HEK293 (cell line): ENCODE measurements around the gene GPATCH11.

ENCODE experiments used
- SETDB1 ChIP-seq: IDR thresholded peaks from one replicate; pipeline ENCODE4 v1.6.1; 2017; ENCODE audit warnings: mild to moderate bottlenecking, low read length, moderate library complexity, mixed read lengths; ENCODE audit not compliant: insufficient read length
- TCF7L2 ChIP-seq: IDR thresholded peaks from 2 replicates; pipeline ENCODE4 v1.6.1; 2011; ENCODE audit warnings: low read depth, mild to moderate bottlenecking, inconsistent platforms, low read length, moderate library complexity, borderline replicate concordance
- ZBTB20 ChIP-seq: fragments of 450-650 bp; formaldehyde crosslinking; IDR thresholded peaks from 2 replicates; pipeline ENCODE4 v1.5.1; 2016; ENCODE audit warnings: missing biosample characterization, missing genetic modification characterization
- ZNF292 ChIP-seq: fragments of 450-650 bp; formaldehyde crosslinking; IDR thresholded peaks from 2 replicates; pipeline ENCODE4 v1.5.1; 2016; ENCODE audit warnings: low read depth, missing biosample characterization, missing genetic modification characterization, borderline replicate concordance
- ZNF394 ChIP-seq: fragments of 450-650 bp; formaldehyde crosslinking; IDR thresholded peaks from 2 replicates; pipeline ENCODE4 v1.5.1; 2016; ENCODE audit warnings: missing biosample characterization, missing genetic modification characterization, mild to moderate bottlenecking, moderate library complexity, borderline replicate concordance
- ZNF423 ChIP-seq: fragments of 450-650 bp; formaldehyde crosslinking; IDR thresholded peaks from 2 replicates; pipeline ENCODE4 v1.5.1; 2016; ENCODE audit warnings: missing biosample characterization, missing genetic modification characterization

- TF ChIP-seq ZBTB20 (tag by site-specific recombination) (no peak), SETDB1 (no peak), ZNF292 (tag by site-specific recombination) (no peak), ZNF394 (tag by site-specific recombination) (no peak), ZNF423 (tag by site-specific recombination) (no peak), TCF7L2 (no peak)
Measured at GRCh38 chr2:37059841-37060240, 24.5 kb upstream of the GPATCH11 start.
